Measurements from ENCODE around the gene FAM118A. TPM values are rescaled to one million over a fixed set of nuclear protein-coding genes. Genes with fewer than 3 reads are reported as not detected.

The FAM118A gene
- total RNA-seq, 1 experiment from 2014 or later = 37.9 TPM

DNA sequence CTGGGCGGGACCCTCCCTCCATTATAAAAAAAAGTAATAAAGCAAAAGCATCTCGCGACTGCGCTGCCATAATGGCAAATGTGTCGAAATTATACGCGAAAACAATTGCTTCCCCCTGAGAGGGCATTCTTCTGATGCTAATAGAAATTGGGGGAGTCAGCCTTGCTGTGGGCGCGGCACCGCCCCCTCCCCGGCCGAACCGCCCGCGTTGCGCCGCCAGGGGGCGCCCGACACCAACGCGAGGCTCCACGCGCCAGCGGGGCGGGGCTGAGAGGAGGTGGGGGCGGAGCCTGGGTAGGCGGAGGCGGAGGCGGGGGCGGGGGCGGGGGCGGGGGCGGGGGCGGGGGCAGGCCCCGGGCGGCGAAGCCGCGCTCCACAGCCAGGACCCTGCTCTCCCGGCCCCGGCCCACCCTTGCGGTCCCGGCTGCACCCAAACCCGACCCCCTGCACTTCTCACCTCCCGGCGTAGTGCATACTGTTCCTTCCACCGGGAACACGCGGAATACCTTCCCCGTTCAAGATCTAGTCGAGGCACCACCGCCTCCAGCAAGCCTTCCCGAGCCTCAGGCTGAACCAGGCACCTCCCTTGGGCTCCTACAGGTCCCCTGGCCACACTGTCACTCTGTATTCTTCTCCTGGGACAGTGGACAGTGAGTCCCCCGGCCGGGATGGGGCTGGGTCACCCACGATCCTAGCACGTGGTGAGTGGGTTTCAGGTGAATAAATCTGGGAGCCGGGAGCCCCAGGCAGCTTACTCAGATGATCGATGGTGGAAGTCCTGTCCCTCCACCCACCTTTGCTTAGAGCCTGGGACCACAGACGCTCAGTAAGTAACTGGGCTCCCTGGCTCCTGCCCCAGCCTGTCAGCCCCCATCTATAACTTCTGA is 40.5 kb upstream of the FAM118A start:
- H3K79me1 ChIP-seq (ENCODE audit: insufficient read depth, low read depth, low read length, poor library complexity, severe bottlenecking) = no peaks in the 10 kb centered on the region
- H4K8ac ChIP-seq (replicated peaks; ENCODE audit: insufficient read length, low read depth, low read length) = no peak overlapping the region
- TF ChIP-seq, protein P1, sequence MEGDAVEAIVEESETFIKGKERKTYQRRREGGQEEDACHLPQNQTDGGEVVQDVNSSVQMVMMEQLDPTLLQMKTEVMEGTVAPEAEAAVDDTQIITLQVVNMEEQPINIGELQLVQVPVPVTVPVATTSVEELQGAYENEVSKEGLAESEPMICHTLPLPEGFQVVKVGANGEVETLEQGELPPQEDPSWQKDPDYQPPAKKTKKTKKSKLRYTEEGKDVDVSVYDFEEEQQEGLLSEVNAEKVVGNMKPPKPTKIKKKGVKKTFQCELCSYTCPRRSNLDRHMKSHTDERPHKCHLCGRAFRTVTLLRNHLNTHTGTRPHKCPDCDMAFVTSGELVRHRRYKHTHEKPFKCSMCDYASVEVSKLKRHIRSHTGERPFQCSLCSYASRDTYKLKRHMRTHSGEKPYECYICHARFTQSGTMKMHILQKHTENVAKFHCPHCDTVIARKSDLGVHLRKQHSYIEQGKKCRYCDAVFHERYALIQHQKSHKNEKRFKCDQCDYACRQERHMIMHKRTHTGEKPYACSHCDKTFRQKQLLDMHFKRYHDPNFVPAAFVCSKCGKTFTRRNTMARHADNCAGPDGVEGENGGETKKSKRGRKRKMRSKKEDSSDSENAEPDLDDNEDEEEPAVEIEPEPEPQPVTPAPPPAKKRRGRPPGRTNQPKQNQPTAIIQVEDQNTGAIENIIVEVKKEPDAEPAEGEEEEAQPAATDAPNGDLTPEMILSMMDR (conservative IDR thresholded peaks at IDR 0.05) = peak; percentile 91
- H3K9me3 ChIP-seq (ENCODE audit: control insufficient read depth, low read depth, low read length) = no peaks in the 10 kb centered on the region
- H3K4me2 ChIP-seq (ENCODE audit: insufficient read depth, insufficient read length, low read length) = peak overlapping the region; percentile 37
- Mint-ChIP-seq H3K27ac (peak overlapping the region in 1 of 3 experiments; percentile 92; a peak in 2 of 7 replicates), H3K4me3 (peak overlapping the region; percentile 82 to 93), H3K9me3 (no peaks in the 10 kb centered on the region), H3K36me3 (ENCODE audit: insufficient read depth in 1 of 3, low read depth in 3 of 3) (no peaks in the 10 kb centered on the region), H3K4me1 (peaks cover 12 to 18% of the 10 kb centered on the region in 2 experiments), H3K27me3 (ENCODE audit: low read depth) (peaks cover 31% of the 10 kb centered on the region)
- no peak overlapping the region for H3K23ac ChIP-seq (ENCODE audit: insufficient read length, low read depth, low read length)
- H3K9ac ChIP-seq (ENCODE audit: extremely low read depth, insufficient read length, low read length) = no peak overlapping the region
- H4K20me1 ChIP-seq (ENCODE audit: control insufficient read depth, insufficient read depth, insufficient read length) = no peaks in the 10 kb centered on the region
- no peak overlapping the region for H2AK5ac ChIP-seq (ENCODE audit: insufficient read length, low read length)
- no peak overlapping the region for H4K5ac ChIP-seq (ENCODE audit: insufficient read length, low read depth, low read length)
- no CpG with 5 or more reads among the region's 60 CpGs for whole genome bisulfite sequencing (ENCODE audit: extremely low coverage, insufficient read length, low lambda C conversion rate)
- H2AFZ ChIP-seq (ENCODE audit: low read length) = no peak overlapping the region
- H3K27me3 ChIP-seq (ENCODE audit: insufficient read depth, low read length) = no peaks in the 10 kb centered on the region
- H3K23me2 ChIP-seq (ENCODE audit: insufficient read length, low read depth, low read length, poor library complexity, severe bottlenecking) = peaks cover 14% of the 10 kb centered on the region
- H3K56ac ChIP-seq (ENCODE audit: insufficient read length, low read depth, low read length) = no peak overlapping the region
- H3K18ac ChIP-seq (ENCODE audit: insufficient read length, low read depth, low read length) = peak overlapping the region; percentile 56
- no peak overlapping the region for H2BK5ac ChIP-seq (ENCODE audit: insufficient read length, low read length)
- H3T11ph ChIP-seq (ENCODE audit: low read length) = no peak overlapping the region
- H2BK12ac ChIP-seq (ENCODE audit: insufficient read length, low read depth, low read length) = no peak overlapping the region
- DNase-seq = peak; percentile 86
- H3K4ac ChIP-seq (ENCODE audit: low read depth, low read length) = no peak overlapping the region
- no peak overlapping the region for H2BK120ac ChIP-seq (ENCODE audit: low read depth, low read length, poor library complexity, severe bottlenecking)
- no peak overlapping the region for H4K91ac ChIP-seq (ENCODE audit: insufficient read length, low read depth, low read length)
- no peak overlapping the region for H2BK15ac ChIP-seq (ENCODE audit: low read depth, low read length)
- no peak overlapping the region for H2BK20ac ChIP-seq (ENCODE audit: low read depth, low read length, poor library complexity, severe bottlenecking)
- H3K14ac ChIP-seq (ENCODE audit: insufficient read depth, low read length) = peak overlapping the region; percentile 39; the same call in 1 of the 2 replicates
- H3K27ac ChIP-seq (ENCODE audit: insufficient read length, low read depth, low read length) = no peak overlapping the region
- H3K4me1 ChIP-seq (ENCODE audit: insufficient read depth, low read length) = no peaks in the 10 kb centered on the region; the same call in 1 of the 2 replicates
- H3K79me2 ChIP-seq (ENCODE audit: insufficient read depth, low read length) = no peaks in the 10 kb centered on the region
